Esophagus muscularis mucosa (tissue), 4 donors: ENCODE results near the gene PRPF18.

Experiments
- CTCF ChIP-seq, 3 experiments: fragments of 200-600 bp in 2 of 3; fragments of 450-650 bp in 1 of 3; sonication (generic) in 2 of 3; IDR thresholded peaks; one replicate each; pipeline ENCODE4 v1.5.1; 2017 to 2019; ENCODE audit warnings: antibody characterized with exemption in 3 of 3, mild to moderate bottlenecking in 2 of 3, moderate library complexity in 1 of 3
- EP300 ChIP-seq: sonication (generic); formaldehyde crosslinking; IDR thresholded peaks from one replicate; pipeline ENCODE4 v1.6.1; 2017; ENCODE audit warnings: antibody characterized with exemption
- POLR2A ChIP-seq: fragments of 450-650 bp; IDR thresholded peaks from one replicate; pipeline ENCODE4 v1.6.1; 2017; ENCODE audit warnings: antibody characterized with exemption, moderate library complexity, mild to moderate bottlenecking, low read depth

GRCh38 chr10:13652860-13653259 is 66.1 kb downstream of the PRPF18 start:
- TF ChIP-seq CTCF (IDR thresholded peaks at IDR 0.05) (no peak), EP300 (no peak), POLR2A (no peak)
